Skin epidermis (tissue), 12 donors: Measurements from ENCODE around the gene DOCK2.

ENCODE experiments used
- H3K27ac ChIP-seq, 21 experiments: fragments of 200-600 bp; sonication (generic) in 11 of 21; one replicate each; pipeline ENCODE4 v1.5.0; 2020; ENCODE audit warnings: mild to moderate bottlenecking in 3 of 21, inconsistent platforms in 2 of 21, moderate library complexity in 2 of 21
- H3K4me3 ChIP-seq, 7 experiments: fragments of 200-600 bp; sonication (generic) in 2 of 7; one replicate each; pipeline ENCODE4 v1.5.0; 2020; ENCODE audit warnings: inconsistent platforms in 2 of 7, mild to moderate bottlenecking in 2 of 7, moderate library complexity in 1 of 7

DOCK2 gene

GRCh38 chr5:170049713-170050112 lies 412.6 kb downstream of the DOCK2 start:
- Histone ChIP-seq H3K4me3 (no peak overlapping the region), H3K27ac (no peak overlapping the region)

DNA sequence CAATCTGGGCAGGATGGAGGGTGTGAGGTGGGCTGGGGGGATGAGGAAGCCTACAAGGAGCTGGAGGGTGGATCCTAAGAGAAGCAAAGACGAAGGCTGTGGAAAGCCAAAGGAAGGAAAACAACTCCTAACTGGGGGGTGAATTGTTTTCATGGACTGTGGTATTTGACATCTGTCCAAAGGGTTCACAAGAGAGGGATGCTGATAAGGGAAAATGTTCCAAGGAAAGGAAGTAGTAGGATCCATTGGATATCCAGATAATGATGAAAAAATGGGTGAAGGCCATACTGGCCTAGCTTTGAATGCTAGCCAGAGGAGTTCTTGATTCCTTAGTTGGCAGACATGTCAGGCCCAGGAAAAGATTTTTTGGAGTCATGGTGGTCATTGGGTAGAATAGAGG lies 416.8 kb downstream of the DOCK2 start:
- no peak overlapping the region for H3K4me3 ChIP-seq
- no peak overlapping the region for H3K27ac ChIP-seq

- Histone ChIP-seq H3K4me3 (no peak overlapping the region), H3K27ac (no peak overlapping the region)
Observed at GRCh38 chr5:170055606-170056005, 418.5 kb downstream of the DOCK2 start.

DNA sequence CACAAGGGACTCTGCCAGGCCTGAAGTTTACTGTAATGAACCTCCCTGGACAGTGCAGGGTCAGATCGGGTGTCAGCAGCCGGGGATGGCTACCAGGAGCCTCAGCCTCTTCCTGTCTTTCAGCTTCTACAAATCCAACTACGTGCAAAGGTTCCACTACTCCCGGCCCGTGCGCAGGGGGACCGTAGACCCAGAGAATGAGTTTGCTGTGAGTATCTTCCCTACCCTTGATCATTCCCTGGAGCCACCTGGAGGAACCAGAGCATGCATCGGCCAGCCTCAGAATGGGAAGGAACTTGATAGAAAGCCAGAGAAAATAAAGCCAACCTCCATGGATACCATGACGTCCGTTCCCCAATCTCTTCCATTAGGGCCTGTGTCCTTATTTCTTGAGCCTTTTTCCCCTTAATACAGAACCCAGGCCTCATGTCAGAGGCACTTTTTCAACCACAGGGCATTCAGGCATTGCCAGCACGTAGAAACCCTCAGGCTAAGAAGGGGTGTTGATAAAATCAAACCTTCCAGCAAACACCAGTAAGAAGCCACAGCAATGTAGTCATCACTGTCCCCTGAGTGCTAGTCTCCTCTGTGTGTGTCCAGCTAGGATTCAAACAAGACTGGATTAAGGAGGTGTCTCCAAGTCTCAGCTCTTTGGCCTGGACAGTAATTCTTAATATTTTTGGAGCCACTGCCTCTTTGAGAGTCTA lies 419.6 kb downstream of the DOCK2 start:
- Histone ChIP-seq H3K27ac (no peak overlapping the region), H3K4me3 (no peak overlapping the region)

- no peak overlapping the region for H3K27ac ChIP-seq
Observed at GRCh38 chr5:170057311-170057710, 420.2 kb downstream of the DOCK2 start.

DNA sequence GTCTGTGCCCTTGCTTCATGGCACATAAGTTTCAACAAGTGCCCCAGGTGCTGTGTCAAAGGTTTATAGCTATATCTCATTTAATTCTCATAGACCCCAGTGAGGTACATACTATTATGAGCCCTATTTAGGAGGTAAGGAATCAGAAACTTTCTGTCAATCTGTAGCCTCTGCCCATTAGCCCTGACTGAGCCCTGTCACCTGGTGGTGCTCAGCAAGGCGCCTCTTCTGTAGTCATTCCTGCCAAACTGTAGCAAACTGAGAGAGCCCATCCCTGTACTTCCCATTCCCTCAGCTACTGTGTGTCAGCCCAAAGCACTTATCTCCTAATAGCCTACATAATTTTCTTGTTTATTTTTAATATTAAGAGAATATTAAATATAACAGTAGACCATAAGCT lies 422.1 kb downstream of the DOCK2 start:
- no peak overlapping the region for H3K4me3 ChIP-seq
- H3K27ac ChIP-seq, result no peak overlapping the region

More at GRCh38 chr5:170057311-170057710, 420.2 kb downstream of the DOCK2 start:
- H3K4me3 ChIP-seq, result no peak overlapping the region

DNA sequence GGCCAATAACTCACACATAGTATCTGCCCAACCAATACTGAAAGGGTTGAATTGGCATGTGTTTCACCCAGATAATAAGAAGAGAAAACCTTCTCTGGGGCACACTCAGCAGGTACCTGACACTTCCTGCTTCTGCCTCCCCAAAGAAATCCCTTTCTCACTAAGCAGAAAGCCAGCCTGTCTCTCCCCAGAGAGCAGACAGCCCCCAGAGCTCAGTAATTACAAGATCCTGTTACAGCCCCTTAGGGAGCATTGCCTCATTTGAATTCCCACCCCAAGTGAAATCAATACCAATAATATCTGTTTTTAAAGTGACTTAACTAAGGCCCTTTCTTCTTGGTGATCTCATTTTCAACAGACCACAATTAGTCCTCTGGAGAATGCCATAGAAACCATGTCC lies 430.1 kb downstream of the DOCK2 start:
- Histone ChIP-seq H3K4me3 (no peak overlapping the region), H3K27ac (no peak overlapping the region)

GRCh38 chr5:170067574-170068170 lies 430.6 kb downstream of the DOCK2 start:
- Histone ChIP-seq H3K4me3 (no peak overlapping the region), H3K27ac (no peak overlapping the region)

- H3K4me3 ChIP-seq, result no peak overlapping the region
- H3K27ac ChIP-seq, result no peak overlapping the region
Observed at GRCh38 chr5:170069512-170069911, 432.4 kb downstream of the DOCK2 start.

DNA sequence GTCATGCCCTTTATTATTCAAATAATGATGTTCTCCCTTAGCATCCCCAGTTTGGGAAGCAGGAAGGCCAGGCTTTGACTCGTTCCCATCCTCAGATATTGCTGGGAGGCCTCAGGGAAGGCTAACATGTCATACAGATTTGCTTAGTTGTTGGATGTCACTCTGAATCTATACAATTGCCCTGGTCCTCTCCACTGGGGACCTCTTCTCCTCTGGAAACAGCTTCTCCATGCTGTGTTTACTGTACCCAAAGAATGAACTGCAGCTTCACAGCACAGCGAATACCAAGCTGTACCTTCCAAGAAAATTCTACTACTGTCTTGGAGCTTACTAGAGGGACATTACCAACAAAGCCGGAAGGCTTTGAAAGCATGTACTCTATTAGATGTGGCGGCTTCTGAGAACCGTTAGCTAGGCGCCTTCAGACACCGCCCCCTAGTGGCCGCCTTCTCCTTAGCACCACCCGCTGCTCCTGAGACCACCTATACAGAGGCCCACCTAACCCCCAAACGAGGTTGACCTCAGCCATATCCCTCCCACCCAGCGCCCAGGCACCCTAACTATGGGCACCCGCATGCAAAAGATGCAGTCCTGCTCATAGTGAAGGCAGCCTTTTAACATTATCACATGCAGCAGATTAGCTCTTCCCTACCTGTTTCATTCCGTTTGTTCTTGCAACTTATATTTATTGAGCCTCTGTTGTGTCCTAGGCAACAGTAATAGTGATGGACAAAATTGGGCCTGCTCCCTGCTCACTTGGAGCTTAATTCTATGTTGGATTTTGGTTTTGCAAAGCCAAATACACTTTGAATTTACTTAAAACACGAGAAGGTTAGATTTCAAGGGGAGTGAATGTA lies 433.7 kb downstream of the DOCK2 start:
- Histone ChIP-seq H3K4me3 (no peak overlapping the region), H3K27ac (no peak overlapping the region)

- no peak overlapping the region for H3K4me3 ChIP-seq
- no peak overlapping the region for H3K27ac ChIP-seq
Observed at GRCh38 chr5:170071748-170072147, 434.7 kb downstream of the DOCK2 start.

GRCh38 chr5:170075696-170076095 lies 438.6 kb downstream of the DOCK2 start:
- no peak overlapping the region for H3K27ac ChIP-seq
- H3K4me3 ChIP-seq, result no peak overlapping the region

- no peak overlapping the region for H3K27ac ChIP-seq
- H3K4me3 ChIP-seq, result no peak overlapping the region
Observed at GRCh38 chr5:170076211-170076610, 439.1 kb downstream of the DOCK2 start.

DNA sequence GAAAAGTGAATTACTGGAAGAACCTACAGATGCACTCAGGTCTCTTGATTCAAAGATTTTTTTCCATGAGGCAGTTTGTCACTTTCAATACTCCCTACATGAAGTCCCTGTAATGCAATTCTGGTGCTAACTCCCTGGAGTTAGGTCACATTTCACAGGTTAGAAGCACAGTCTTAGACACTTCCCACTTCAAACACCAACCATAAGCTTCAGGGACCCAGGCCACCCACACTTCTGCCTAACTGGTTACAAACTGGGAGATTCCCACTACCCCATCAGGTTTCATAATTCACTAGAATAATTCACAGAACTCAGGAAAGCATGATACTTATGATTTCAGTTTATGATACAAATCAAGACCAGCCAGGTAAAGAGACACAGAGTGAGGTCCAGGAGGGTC lies 439.7 kb downstream of the DOCK2 start:
- H3K4me3 ChIP-seq, result no peak overlapping the region

DNA sequence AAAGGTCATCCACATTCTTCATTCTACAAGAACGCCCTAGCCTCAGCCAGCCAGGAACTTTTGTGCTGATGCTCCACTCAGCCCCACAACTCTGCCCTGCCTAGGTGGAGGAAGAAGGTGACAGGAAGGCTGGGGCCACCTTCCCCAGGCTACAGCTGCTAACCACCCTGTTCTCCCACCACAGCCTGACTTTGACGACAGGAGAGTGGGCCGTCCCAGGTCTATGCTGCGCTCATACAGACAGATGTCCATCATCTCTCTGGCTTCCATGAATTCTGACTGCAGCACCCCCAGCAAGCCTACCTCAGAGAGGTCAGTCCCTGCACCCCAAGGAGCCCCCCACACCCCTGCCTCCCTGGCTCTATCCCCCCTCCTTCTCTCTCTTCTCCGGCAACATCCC lies 440.5 kb downstream of the DOCK2 start:
- Histone ChIP-seq H3K27ac (no peak overlapping the region), H3K4me3 (no peak overlapping the region)

More for the DNA sequence above, 439.7 kb downstream of the DOCK2 start:
- no peak overlapping the region for H3K27ac ChIP-seq

- Histone ChIP-seq H3K4me3 (no peak overlapping the region), H3K27ac (no peak overlapping the region)
Observed at GRCh38 chr5:170078458-170078857, 441.4 kb downstream of the DOCK2 start.

GRCh38 chr5:170078931-170079330 lies 441.9 kb downstream of the DOCK2 start:
- Histone ChIP-seq H3K4me3 (no peak overlapping the region), H3K27ac (no peak overlapping the region)

DNA sequence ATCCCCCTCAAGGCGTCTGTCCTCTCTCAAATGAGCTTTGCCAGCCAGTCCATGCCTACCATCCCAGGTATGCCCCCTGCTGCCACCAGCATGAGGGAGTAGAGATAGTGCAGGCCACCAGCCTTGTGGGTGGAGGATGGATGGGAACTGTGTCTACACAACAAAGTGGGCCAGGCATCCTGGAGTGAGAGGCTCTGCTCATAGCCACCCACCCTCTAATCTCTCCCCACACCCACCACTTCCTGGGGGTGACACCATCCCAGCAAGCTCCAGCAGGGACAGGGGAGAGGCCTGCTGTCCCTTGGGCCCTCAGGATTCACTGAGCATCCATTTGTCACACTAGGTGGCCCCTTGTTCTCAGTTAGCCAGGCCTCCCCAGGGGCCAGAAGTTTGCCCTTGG lies 443.1 kb downstream of the DOCK2 start:
- Histone ChIP-seq H3K27ac (no peak overlapping the region), H3K4me3 (no peak overlapping the region)

GRCh38 chr5:170080786-170081445 lies 443.8 kb downstream of the DOCK2 start:
- no peak overlapping the region for H3K27ac ChIP-seq
- no peak overlapping the region for H3K4me3 ChIP-seq

DNA sequence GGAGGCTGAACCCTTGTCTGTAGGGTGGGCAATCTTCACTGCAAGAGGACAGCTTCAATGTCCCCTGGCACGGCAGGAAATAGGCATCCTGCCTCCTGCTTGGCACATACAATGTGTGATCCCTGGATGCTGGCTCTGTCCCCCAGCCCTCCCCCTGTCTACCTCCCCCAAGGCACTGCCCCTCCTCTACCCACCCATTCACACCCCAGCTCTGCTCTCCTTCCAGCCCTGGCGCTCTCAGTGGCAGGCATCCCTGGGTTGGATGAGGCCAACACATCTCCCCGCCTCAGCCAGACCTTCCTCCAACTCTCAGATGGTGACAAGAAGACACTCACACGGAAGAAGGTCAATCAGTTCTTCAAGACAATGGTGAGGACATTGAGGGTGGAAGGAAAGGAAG lies 444.5 kb downstream of the DOCK2 start:
- H3K4me3 ChIP-seq, result no peak overlapping the region

More for the DNA sequence above, 444.5 kb downstream of the DOCK2 start:
- no peak overlapping the region for H3K27ac ChIP-seq
